Stimulated activated CD4-positive, alpha-beta T cell treated with anti-CD3 and anti-CD28 coated beads, Interleukin-15, amount 100 ng/mL, for 24 hours (primary cell): ENCODE data around the gene TMEM247.
"Not testable (repeated sequence)": the region's sequence is repeated elsewhere in the genome, so short reads cannot be mapped to it uniquely, and the experiment has no call there.

ENCODE experiments used
- DNase-seq: peaks from one replicate; pipeline ENCODE4 v3.0.0-alpha.2; 2020

The TMEM247 gene

DNA sequence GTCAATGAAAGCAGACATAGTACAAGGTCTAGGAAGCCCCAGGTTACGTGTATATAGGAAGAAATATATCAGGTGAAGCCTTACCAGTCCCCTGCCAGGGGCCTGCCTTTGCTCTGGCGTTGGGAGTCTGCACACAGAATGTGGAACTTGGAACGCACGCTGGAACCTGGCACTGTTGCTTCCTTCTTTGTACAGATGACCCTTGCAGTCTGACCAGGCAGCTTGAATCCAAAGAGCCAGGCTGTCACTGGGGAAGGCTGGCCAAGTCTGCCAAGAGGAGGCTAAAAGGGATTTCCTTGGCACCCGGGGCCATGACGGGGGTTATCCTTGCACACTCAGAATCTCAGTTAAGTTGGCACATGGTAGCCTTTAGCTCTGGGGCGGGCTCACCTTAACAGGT, 39.5 kb downstream of the TMEM247 start:
- DNase-seq = no peak

DNA sequence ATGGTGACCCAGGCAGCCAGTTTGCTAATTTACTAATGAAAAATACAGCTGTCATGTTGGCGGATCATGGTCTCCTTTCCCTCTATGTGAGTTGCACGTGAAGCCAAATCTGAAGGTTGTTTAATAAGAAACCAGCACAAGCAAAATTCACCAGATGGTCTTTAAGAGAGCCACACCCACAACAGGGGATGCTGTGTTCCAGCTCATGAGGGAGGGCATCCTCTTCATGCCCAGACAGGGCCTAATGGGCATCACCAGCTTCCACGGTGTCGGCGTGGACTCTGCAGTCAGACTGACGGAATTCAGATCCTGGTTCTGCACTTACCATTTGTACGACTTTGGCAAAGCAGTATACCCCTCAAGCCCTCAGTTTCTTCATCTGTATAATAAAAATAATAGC, 39.9 kb downstream of the TMEM247 start:
- no peak for DNase-seq

DNA sequence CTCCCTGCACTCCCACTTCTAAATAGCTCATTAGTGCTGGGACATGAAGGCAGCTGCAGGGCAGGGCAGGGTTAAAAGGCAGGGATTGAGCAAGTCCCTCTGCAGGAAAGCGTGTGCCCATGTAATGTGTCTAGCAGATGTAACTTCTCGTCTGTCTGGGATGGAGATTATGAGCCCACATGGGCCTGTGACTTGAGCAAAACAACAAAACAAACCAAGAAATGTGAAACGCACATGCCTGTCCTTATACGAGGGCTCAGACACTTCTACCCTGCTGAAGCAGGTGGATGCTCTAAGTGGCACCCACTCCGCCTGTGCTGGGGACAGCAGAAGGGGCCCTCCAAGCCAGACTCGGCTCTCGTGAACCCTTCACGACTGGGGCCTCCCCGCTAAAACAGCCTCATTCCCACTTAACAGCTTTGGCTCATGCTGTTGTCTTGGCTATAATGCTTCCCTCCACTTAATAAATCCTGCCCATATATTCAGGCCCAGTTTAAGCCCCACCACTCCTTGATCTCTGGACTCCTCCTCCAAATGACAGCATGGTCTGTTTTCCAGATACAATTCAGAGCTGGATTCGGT, 40.9 kb downstream of the TMEM247 start:
- no peak for DNase-seq

DNA sequence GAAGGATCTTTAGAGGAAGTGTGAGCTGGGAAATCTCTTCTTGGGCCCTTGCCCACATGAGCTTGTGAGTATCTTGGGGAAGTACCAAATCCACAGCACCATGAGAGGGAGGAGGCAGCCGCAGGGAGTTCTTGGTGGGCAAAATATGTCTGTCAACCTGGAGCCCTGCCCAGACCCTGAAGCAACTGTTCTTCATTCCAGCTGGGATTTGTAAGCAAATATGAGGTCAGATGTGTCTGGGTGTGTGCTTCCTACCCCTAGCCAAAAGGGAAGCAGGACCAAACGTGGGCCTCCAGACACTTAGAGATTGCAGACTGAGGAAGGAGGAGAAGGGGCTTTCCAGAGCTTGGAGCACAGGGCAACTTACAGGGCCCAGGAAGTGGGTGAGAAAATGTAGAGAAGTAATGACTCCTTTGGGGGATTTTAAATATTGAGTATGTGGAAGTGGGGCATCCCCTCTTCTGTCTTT, 41.9 kb downstream of the TMEM247 start:
- DNase-seq = no peak

DNA sequence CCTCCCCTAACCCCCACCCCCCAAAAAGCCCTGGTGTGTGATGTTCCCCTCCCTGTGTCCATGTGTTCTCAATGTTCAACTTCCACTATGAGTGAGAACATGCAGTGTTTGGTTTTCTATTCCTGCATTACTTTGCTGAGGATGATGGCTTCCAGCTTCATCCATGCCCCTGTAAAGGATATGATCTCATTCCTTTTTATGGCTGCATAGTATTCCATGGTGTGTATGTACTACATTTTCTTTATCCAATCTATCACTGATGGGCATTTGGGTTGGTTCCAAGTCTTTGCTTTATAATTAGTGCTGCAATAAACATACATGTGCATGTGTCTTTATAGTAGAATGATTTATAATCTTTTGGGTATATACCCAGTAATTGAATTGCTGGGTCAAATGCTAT, 43.0 kb downstream of the TMEM247 start:
- DNase-seq = not testable (repeated sequence)

DNA sequence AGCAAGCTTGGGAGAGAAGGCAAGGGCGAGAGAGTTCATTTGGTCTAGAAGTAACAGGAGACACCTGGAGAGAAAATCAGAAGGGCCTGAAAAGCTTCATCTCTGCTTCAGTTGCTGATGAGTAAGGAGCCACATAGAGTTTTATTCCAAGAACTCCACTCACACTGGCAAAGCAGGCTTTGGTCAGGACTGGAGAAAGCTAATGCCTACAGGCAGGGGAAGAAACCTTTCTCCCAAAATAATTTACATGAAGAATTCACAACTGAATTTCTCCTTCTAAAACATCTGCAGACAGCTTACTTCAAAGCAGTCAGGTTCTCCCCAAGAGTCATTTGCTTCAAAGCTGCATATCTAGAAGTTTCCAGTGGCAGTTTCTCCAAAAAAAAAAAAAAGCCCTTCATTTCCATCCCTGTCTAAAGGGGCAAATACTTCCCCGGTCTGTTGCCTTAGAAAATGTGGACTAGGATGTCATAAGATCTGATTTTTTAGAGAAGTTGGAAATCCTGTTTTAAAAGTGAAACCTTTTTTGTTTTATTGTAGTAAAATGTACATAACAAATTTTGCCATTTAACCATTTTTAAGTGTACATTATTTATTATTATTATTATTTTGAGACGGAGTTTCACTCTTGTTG, 46.3 kb downstream of the TMEM247 start:
- no peak for DNase-seq

DNA sequence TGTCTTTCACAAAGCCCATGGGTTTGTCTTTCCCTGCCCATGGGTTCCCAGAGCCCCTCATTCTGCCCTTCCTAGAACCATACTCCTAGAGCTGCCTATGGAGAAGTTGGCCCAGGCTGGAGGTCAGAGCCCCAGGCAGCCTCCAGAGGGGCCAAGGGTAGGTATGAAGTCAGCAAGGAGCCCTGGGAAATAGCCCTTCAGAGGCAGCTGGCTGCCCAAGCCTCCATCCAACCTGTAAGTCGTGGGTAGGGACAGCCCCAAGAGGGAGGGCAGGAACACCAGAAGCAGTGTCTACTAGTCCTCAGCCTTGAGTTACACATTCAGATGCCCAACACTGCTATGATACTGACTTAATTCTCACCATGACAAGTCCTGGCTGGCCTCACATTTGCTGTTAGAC, 49.5 kb downstream of the TMEM247 start:
- no peak for DNase-seq

DNA sequence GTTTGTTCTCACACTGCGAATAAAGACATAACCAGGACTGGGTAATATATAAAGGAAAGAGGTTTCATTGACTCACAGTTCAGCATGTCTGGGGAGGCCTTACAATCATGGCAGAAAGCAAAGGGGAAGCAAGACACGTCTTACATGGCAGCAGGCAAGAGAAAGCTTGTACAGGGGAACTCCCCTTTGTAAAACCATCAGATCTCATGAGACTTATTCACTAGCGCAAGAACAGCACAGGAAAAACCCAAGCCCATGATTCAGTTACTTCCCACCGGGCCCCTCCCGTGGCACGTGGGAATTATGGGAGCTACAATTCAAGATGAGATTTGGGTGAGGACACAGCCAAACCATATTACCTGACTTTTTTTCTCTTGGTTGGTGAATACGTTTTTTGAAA, 51.3 kb downstream of the TMEM247 start:
- no peak for DNase-seq

DNA sequence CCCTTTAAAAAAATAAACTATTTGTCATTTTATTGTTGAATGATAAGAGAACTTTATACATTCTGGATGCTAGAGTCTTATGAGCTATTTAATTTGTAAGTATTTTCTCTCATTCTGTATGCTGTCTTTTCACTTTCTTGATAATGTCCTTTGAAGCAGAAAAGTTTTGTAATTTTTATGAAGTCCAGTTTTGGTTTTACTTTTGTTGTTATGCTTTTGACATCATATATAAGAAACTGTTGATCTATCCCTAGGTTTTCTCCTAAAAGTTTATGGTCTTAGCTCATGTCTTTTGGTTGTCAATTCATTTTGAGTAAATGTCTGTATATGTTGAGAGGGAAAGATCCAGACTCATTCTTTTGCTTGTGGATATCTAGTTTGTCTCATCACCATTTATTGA, 52.5 kb downstream of the TMEM247 start:
- no peak for DNase-seq
